ENCODE data around the gene NOP14.
"Not testable (repeated sequence)": the region's sequence is repeated elsewhere in the genome, so short reads cannot be mapped to it uniquely, and the experiment has no call there.

Gene NOP14

GRCh38 chr4:2938906-2939305 lies 24.3 kb downstream of the NOP14 start:
- ChIA-PET POLR2A (no interaction called here), CTCF (no interaction called here)
- no peak for DNase-seq (ENCODE audit: extremely low spot score)
- TF ChIP-seq LEF1 (IDR thresholded peaks at IDR 0.05; ENCODE audit: borderline replicate concordance) (no peak), FOXM1 (IDR thresholded peaks at IDR 0.05; ENCODE audit: borderline replicate concordance) (no peak), PKNOX1 (IDR thresholded peaks at IDR 0.05) (no peak), SP1 (IDR thresholded peaks at IDR 0.05) (no peak)

- DNase-seq (ENCODE audit: extremely low spot score); CTCF ChIA-PET: not testable (repeated sequence)
- POLR2A ChIA-PET, result interaction anchor here (0.8 to 4.0 kb wide), 2 partner anchors 15 to 25 kb away, joined by 3 to 34 read pairs; partner anchors contain the start of genes GRK4 and NOP14
Measured at GRCh38 chr4:2938411-2938810, 24.8 kb downstream of the NOP14 start.

GRCh38 chr4:2937986-2938385 lies 25.2 kb downstream of the NOP14 start:
- no peak for TF ChIP-seq ZNF384 (IDR thresholded peaks at IDR 0.05)
- TF ChIP-seq BHLHE40 (IDR thresholded peaks at IDR 0.05; ENCODE audit: borderline replicate concordance), result no peak
- no peak for TF ChIP-seq FOXK2 (IDR thresholded peaks at IDR 0.05)
- TF ChIP-seq ELF4 (IDR thresholded peaks at IDR 0.05), result no peak
- TF ChIP-seq FOXA1 (IDR thresholded peaks at IDR 0.05), result no peak
- no peak for TF ChIP-seq LEF1 (IDR thresholded peaks at IDR 0.05; ENCODE audit: borderline replicate concordance)
- no peak for TF ChIP-seq ARNT (IDR thresholded peaks at IDR 0.05)
- no peak for TF ChIP-seq PKNOX1 (IDR thresholded peaks at IDR 0.05)
- no peak for TF ChIP-seq NFRKB (IDR thresholded peaks at IDR 0.05)
- no peak for TF ChIP-seq CTBP1 (IDR thresholded peaks at IDR 0.05; ENCODE audit: borderline replicate concordance)
- TF ChIP-seq HDGF (IDR thresholded peaks at IDR 0.05; ENCODE audit: borderline replicate concordance), result no peak
- TF ChIP-seq SP1 (IDR thresholded peaks at IDR 0.05), result no peak
- TF ChIP-seq FOXM1 (IDR thresholded peaks at IDR 0.05; ENCODE audit: borderline replicate concordance), result no peak
- TF ChIP-seq TARDBP (IDR thresholded peaks at IDR 0.05), result no peak
- no peak for TF ChIP-seq SUZ12 (IDR thresholded peaks at IDR 0.05)
- TF ChIP-seq L3MBTL2 (conservative IDR thresholded peaks at IDR 0.05), result no peak
- CTCF ChIA-PET, result no interaction called here
- POLR2A ChIA-PET, result interaction anchor here (0.8 to 4.0 kb wide), 2 partner anchors 16 to 25 kb away, joined by 3 to 34 read pairs; partner anchors contain the start of genes GRK4 and NOP14
- DNase-seq (ENCODE audit: extremely low spot score), result no peak

GRCh38 chr4:2937146-2937857 lies 25.9 kb downstream of the NOP14 start:
- ChIA-PET POLR2A (interaction anchor here (4.0 kb wide), 1 partner anchor 26 kb away, joined by 34 read pairs; the partner anchor contains the start of genes GRK4 and NOP14), CTCF (no interaction called here)
- DNase-seq (ENCODE audit: extremely low spot score), result no peak
- no peak for TF ChIP-seq SUZ12 (IDR thresholded peaks at IDR 0.05)
- TF ChIP-seq ARNT (IDR thresholded peaks at IDR 0.05), result no peak

GRCh38 chr4:2936773-2937145 lies 26.4 kb downstream of the NOP14 start:
- TF ChIP-seq L3MBTL2 (conservative IDR thresholded peaks at IDR 0.05), result no peak
- TF ChIP-seq FOXM1 (IDR thresholded peaks at IDR 0.05; ENCODE audit: borderline replicate concordance), result no peak
- TF ChIP-seq SP1 (IDR thresholded peaks at IDR 0.05), result no peak
- TF ChIP-seq LEF1 (IDR thresholded peaks at IDR 0.05; ENCODE audit: borderline replicate concordance), result no peak
- no peak for TF ChIP-seq SUZ12 (IDR thresholded peaks at IDR 0.05)
- no peak for TF ChIP-seq BHLHE40 (IDR thresholded peaks at IDR 0.05; ENCODE audit: borderline replicate concordance)
- no peak for TF ChIP-seq PKNOX1 (IDR thresholded peaks at IDR 0.05)
- TF ChIP-seq ELF4 (IDR thresholded peaks at IDR 0.05), result no peak
- no peak for TF ChIP-seq FOXA1 (IDR thresholded peaks at IDR 0.05)
- no peak for TF ChIP-seq TARDBP (IDR thresholded peaks at IDR 0.05)
- TF ChIP-seq ARNT (IDR thresholded peaks at IDR 0.05), result no peak
- no peak for TF ChIP-seq ZNF384 (IDR thresholded peaks at IDR 0.05)
- POLR2A ChIA-PET, result interaction anchor here (4.0 kb wide), 1 partner anchor 26 kb away, joined by 34 read pairs; the partner anchor contains the start of genes GRK4 and NOP14
- DNase-seq (ENCODE audit: extremely low spot score), result no peak
- CTCF ChIA-PET, result interaction anchor here (1.2 kb wide), 1 partner anchor 15 kb away, joined by 3 read pairs; no protein-coding TSS in a partner anchor

- TF ChIP-seq PKNOX1 (IDR thresholded peaks at IDR 0.05) (no peak), TARDBP (IDR thresholded peaks at IDR 0.05) (no peak), SP1 (IDR thresholded peaks at IDR 0.05) (no peak), FOXK2 (IDR thresholded peaks at IDR 0.05) (no peak), L3MBTL2 (conservative IDR thresholded peaks at IDR 0.05) (peak; percentile 35; the same call in 1 of the 2 replicates)
- no peak for DNase-seq (ENCODE audit: extremely low spot score)
- POLR2A ChIA-PET, result interaction anchor here (0.8 to 4.0 kb wide), 9 partner anchors 8 to 180 kb away, joined by 3 to 34 read pairs (median 3); partner anchors contain the start of genes GRK4, NOP14 and TNIP2
- CTCF ChIA-PET, result interaction anchor here (0.9 to 1.2 kb wide), 3 partner anchors 12 to 25 kb away, joined by 3 read pairs; no protein-coding TSS in a partner anchor
Measured at GRCh38 chr4:2935762-2936743, 27.2 kb downstream of the NOP14 start.
